HG03064 (cell line): ENCODE data around the gene TMEM117.

Experiments used
- ATAC-seq: cut with Tn5 transposase; IDR thresholded peaks from one replicate; pipeline ENCODE4 v1.9.1; 2021; ENCODE audit warnings: low read depth; ENCODE audit not compliant: unreplicated experiment

The TMEM117 gene

DNA sequence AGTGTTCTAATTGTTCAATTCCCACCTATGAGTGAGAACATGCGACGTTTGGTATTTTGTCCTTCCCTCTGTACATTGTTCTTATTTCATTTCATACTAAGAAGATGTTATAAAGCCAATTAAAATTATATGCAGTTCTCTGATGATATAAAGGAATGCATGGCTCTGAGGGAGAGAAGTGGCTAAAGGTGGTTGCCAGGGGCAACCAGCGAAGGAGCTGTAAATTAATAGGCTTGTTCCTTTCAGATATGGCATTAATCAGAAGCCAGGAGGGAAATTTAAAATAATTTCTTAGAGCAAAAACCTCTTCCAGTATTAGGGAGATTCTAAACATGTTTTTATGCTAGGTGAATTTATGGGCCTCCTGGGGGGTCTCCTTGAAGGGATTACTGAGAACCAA is 227.8 kb downstream of the TMEM117 start:
- no peak for ATAC-seq

GRCh38 chr12:44076871-44077270 is 241.0 kb downstream of the TMEM117 start:
- no peak for ATAC-seq

- ATAC-seq = no peak
Measured at GRCh38 chr12:44077294-44077693, 241.4 kb downstream of the TMEM117 start.

GRCh38 chr12:44078273-44078672 is 242.4 kb downstream of the TMEM117 start:
- no peak for ATAC-seq

- ATAC-seq = no peak
Measured at GRCh38 chr12:44088647-44089046, 252.8 kb downstream of the TMEM117 start.

- ATAC-seq = no peak
Measured at GRCh38 chr12:44091948-44092606, 256.2 kb downstream of the TMEM117 start.

DNA sequence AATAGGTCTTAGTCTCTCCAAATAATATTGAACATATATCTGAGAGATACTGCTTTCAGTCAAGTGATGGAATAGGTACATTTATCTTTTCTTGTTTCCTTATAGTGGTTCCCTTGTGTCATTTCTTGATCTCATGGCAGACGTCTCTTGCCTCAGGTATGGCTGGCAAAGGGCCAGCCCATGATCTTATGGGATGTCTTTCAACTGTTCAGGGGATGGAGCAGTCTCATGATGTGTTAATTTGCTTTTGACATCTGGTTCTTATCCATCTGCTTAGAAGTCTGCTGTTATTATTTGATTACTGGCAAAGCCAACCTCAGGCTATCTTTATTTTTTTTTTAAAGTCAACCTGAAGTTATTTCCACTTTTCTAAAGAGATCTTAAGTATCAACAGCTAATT is 262.9 kb downstream of the TMEM117 start:
- ATAC-seq = no peak

- ATAC-seq = no peak
Measured at GRCh38 chr12:44099486-44099885, 263.6 kb downstream of the TMEM117 start.

GRCh38 chr12:44100264-44100663 is 264.4 kb downstream of the TMEM117 start:
- no peak for ATAC-seq

GRCh38 chr12:44101475-44101874 is 265.6 kb downstream of the TMEM117 start:
- no peak for ATAC-seq

DNA sequence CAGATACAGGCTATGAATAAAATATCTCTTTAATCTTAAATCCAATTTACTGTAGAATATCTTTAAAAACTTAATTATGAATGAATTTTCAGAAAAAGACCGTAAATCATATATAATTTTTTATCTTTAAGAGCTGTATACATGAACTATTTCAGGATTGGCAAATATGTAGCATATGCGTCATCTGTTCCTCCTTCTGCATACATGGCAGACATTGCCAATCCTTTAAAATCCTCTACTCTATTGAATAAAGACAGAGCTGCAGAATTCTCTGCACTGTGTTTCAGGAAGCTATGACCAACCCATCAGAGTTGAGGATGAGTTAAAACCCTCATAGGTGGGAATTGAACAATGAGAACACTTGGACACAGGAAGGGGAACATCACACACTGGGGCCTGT is 279.0 kb downstream of the TMEM117 start:
- no peak for ATAC-seq

- ATAC-seq = no peak
Measured at GRCh38 chr12:44117337-44117736, 281.5 kb downstream of the TMEM117 start.

DNA sequence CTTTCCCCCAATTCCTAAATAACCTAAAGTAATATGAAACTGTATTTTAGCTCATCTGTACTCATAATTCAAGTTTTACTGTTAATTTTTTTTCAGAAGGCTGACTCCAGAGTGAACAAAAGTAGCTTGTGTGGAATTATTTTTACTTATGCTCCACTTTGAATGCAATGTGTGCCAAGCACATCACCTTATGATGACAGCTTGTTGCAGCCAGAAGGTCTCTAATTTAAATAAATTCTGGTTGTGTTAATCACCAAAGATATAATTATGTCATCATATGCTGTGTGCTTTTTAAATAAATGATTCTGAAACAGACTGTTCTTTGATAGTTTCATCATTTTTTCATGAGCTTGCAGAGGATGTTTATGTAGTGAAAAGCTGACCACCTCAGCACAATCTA is 283.1 kb downstream of the TMEM117 start:
- ATAC-seq = no peak

DNA sequence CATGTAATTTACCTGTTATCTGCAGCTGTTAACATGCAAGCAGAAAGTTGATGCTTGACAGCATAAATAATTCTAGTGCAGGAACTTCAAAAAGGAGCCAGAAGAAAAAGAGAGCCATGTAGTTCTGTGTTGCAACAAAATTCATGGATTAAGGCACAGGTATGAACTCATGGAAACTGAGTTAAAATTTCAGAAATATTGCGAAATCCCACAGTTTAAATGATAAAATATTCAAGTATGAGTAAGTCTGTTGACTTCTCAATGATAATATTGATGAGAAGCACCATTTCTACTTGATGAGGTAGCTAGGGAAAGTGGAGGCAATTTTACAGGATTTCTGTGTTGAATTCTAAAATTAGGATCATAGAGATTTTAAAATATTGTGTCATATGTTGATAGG is 290.9 kb downstream of the TMEM117 start:
- no peak for ATAC-seq

DNA sequence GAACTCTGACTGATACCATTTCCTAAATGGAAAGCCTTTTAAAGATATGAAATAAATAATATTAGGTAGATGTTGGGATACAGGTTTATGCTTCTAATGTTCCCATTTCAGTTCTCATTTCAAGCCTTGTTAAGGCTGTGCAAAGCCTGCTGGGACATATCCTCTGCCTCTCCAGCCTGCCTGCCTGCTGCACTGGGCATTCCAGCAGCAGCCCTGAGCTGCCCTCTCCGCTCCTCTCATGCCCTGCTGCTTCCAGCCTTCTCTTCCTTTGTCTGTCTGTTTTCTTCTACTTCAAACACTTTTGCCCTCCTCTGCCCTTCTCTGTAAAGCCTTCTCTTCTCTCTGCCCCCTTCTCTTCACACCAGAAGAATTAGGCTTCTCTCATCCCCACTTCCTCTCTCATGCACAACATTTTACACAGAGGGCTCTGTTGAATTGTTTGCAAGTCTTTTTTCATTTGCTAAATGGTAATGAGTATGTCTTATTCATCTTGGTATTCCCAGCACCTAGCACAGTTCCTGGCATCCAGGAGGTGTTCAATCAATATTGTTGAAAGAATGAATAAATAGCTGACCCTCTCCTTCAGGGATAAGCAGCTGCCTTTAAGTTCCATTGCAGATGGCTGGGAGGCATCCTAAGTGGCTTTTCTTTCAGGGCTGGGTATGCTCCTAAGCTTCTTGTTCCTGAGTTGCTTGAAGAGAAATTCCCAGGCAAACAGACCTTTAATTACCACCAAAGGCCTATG is 292.3 kb downstream of the TMEM117 start:
- no peak for ATAC-seq

DNA sequence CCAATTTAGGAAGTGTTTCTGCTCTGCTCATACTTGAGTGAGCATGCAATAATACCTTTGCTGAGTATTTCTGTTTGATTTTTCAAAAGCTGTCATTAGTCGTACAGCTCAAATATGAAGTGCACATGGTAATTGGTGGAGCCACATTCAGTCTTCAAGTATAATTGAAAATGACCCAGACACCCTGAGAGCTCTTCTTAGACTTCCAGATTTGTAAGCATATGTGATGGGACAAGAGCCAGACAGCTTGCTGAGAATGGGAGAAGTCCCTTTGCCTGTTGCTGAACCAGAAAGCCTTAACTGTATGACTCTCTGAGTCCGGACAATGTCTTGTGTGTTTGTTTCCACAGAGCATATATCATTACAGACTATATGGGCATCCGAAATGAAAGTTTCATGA is 307.3 kb downstream of the TMEM117 start:
- no peak for ATAC-seq

- no peak for ATAC-seq
Measured at GRCh38 chr12:44148936-44149335, 313.1 kb downstream of the TMEM117 start.

DNA sequence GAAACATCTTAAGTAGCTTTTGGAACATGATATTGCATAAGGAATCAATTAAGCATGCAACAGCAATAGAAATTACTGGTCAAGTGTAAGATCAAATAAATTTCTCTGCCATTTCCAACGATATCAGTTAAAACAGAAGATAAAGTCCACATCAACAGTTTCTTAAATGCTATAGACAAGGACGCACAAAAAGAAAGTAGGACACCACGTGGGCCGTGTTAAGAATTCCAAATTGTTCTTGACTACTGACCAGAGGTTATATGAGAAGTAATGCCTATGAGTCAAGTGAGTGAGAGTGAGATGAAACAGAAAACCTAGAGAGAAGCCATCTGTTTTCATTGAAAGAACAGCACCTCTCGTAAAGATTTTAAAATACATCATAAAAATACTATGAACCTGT is 318.2 kb downstream of the TMEM117 start:
- no peak for ATAC-seq

- no peak for ATAC-seq
Measured at GRCh38 chr12:44155358-44155757, 319.5 kb downstream of the TMEM117 start.

- ATAC-seq = peak; percentile 69
Measured at GRCh38 chr12:44157359-44157758, 321.5 kb downstream of the TMEM117 start.

- ATAC-seq = no peak
Measured at GRCh38 chr12:44158746-44159145, 322.9 kb downstream of the TMEM117 start.

GRCh38 chr12:44159216-44159615 is 323.3 kb downstream of the TMEM117 start:
- no peak for ATAC-seq
